GM19240 (cell line): Measurements from ENCODE around the gene MEX3D.

Source experiments
- DNase-seq: peaks from one replicate; pipeline ENCODE4 v3.0.0; 2011; ENCODE audit warnings: low spot score; ENCODE audit not compliant: insufficient read length

The MEX3D gene

GRCh38 chr19:1574354-1575136 is 6.4 kb upstream of the MEX3D start:
- DNase-seq: no peak

DNA sequence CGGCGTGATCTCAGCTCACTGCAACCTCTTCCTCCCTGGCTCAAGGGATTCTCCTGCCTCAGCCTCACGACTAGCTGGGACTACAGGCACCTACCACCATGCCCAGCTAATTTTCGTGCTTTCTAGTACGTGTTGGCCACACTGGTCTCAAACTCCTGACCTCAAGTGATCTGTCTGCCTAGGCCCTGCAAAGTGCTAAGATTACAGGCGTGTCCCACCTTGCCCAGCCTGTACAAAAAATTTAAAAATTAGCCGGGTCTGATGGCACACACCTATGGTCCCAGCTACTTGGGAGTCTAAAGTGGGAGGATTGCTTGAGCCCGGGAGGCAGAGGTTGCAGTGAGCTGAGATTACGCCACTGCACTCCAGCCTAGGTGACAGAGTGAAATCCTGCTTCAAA is 4.7 kb upstream of the MEX3D start:
- DNase-seq: no peak

DNA sequence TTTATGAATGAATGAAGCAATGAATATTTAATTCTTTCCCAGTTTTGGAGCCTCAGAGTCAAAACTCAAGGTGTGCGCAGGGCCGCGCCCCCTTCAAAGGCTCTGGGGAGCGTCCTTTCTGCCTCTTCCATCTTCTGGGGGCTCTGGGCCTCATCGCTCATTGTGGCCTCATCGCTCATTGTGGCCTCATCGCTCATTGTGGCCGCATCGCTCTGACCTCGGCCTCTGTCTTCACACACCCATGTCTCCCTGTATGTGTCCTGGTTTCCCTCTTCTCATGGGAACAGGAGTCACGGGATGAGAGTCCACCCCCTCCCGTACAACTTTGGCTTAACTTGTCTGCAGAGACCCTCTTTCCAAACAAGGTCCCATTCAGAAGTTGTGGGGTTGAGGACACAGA is 3.2 kb upstream of the MEX3D start:
- DNase-seq: no peak

DNA sequence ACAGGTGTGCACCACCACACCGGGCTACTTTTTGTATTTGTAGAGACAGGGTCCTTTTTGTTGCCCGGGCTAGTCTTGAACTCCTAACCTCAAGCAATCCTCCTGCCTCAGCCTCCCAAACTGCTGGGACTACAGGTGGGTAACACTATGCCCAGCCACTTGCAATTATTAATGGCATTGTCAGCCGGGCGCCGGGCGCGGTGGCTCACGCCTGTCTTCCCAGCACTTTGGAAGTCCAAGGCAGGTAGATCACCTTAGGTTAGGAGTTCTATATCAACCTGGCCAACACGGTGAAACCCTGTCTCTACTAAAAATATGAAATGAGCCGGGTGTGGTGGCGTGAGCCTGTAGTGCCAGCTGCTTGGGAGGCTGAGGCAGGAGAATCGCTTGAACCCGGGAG is 2.7 kb upstream of the MEX3D start:
- DNase-seq: no peak

DNA sequence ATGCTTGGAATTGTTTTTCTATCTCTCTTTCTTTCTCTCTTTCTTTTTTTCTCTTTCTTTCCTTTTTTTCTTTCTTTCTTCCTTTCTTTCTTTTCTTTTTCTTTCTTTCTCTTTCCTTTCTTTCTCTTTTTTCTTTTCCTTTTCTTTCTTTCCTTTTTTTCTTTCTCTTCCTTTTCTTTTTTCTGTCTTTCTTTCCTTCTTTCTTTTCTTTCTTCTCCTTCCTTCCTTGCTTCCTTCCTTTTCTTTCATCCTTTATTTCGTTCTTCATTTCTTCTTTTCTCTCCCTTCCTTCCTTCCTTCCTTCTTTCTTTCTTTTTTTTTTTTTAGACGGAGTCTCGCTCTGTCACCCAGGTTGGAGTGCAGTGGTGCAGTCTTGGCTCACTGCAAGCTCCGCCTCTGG is 1.9 kb upstream of the MEX3D start:
- no peak for DNase-seq

DNA sequence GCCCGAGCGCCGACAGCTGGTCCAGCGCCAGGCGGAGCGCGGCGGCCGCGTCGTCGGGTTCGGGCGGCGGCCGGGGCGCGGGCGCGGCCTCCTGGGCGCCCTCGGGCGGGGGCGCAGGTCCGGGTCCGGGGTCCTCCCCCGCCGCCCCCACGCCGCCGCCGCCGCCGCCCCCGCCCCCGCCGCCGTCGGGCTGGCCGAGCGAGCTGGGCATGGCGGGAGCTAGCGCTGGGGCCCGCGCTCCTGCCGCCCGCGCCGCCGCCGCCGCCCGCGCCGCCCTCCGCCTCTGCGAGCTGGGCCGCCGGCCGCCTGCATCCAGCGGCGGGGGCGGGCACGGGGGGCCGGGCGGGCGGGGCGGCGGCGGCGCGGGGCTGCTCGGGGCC is 287 bp downstream of the MEX3D start:
- DNase-seq: no peak

DNA sequence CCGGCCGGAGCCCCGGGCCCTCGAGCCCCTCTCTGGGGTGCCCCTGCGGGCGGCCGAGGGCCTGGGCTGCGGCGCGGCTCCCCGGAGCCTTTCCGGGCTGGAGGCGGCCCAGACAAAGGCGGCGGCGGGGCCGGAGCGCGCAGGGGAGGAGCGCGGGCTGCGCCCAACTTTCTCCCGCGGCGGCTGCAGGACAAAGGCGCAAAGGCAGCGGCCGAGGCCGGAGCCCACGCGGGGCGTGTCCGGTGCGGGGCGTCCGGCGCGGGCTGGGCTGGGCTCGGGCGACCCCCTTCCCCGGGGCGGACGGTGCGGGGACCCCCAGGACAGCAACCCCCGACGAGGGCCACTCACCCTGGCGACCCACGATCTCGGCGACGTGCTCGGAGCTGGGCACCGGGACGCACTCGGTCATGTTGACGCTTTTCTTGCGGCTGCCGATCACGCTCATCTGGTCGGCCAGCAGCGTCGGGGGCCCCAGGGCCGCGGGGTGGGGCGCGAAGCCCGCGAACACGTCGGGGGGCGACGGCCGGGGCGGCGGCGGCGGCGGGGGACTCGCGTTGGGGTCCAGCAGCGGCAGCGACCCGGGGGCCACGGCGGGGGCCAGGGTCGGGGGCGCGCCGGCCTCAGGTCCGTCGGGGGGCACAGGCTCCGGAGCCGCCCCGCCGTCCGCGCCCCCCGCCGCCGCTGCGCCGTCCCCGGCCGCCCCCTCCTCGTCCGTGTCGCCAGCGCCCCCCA is 843 bp downstream of the MEX3D start:
- DNase-seq: no peak

DNA sequence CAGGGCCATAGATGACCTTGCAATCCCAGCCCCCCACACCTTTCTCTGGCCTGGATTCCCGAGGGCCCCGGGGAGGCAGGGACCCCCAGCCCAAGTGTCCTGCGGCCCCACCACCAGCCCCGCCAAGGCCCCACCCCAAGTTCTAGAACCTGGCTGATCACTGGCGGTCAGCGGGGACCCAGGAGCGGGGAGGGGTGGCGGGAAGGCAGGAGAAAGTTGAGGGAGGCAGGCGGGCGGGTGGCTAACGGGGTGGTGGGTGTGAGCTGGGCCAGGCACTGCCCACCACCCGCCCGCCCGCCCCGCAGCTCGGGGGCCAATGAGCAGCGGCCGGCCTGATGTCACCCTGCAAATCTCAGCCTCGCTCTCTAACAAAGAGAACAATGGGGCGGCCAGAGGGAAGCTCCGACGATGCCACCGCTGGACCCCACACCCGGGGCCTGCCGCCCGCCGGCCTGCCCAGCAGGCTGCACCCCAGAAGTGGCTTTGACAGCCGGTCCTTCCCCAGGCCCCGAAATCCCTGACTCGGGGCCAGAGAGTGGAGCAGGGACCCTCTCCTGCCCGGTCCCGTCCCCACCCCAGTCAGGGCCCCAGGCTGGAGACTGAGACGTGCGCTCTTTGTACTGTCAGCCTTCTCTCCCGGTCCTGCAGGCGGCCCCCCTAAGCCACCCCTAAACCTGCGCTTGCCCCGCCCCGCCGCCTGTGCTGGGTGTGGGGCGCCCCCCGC is 1.6 kb downstream of the MEX3D start:
- no peak for DNase-seq

DNA sequence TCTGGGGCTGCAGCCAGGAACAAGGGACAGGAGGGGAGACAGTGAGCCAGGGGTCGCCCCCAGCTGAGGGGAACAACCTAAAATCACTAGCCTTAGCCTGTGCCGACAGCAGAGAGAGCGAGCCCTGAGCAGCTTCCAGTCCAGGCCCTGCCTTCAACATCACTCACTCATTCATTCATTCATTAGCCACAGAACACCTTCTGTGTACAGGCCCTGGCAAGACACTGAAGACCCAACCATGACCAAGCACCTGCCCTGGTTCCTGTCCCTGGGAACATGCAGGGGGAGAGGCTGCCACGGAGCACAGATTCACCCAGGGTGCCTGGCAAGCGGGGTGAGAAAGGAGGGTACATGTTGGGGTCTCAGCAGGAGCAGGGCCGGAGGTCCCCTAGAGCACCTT is 4.9 kb downstream of the MEX3D start:
- no peak for DNase-seq

GRCh38 chr19:1561236-1561842 is 6.8 kb downstream of the MEX3D start:
- DNase-seq: no peak

GRCh38 chr19:1560286-1560882 is 7.7 kb downstream of the MEX3D start:
- DNase-seq: no peak

DNA sequence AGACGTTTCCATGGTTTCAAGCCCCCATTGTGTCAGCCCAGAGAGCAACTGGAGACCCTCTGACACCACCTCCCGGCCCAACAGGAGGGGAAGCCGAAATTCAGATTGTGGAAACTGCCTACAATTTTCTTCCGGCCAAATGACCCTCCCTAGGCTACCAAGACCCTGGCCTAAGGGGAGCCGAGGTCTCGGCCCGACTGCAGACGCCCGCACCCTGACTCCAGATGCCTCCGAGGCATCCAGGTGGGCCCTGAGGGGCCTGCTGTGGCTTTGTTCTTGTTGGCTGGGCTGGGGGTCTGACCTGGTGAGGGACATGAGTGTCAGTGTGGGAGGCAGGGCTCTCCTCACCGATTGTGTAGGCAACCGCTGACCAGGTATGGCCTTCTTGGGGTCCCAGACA is 9.6 kb downstream of the MEX3D start:
- no peak for DNase-seq

DNA sequence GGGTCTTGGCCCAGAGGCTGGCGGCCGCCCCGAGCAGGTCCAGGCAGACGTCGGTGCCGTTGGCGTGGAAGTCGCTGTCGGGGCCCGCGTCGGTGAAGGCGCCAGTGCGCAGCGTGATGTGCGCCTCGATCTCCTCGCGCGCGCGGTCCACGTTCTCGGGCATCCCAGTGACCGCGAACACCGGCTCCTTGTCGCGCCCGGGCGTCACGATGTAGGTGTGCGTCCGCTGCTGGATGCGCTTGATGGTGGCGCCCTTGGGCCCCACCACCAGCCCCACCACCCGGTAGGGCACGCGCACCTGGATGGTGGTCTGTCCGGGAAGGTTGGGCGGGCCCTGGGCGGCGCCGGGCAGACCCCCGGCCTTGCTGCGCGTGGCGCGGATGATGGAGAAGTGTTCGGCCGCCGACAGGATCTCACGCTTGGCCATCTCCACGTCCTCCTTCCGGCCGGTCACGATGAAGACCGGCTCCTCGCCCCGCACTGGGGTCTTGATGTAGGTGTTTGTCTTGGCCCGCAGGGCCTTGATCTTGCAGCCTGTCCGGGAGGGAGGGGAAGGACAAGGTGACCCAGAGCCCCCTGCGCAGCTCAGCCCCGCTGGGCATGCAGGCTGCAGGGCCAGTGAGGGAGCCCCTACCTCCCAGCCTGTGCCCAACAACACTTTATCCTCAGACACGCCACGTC is 11.6 kb downstream of the MEX3D start:
- no peak for DNase-seq

GRCh38 chr19:1555487-1556389 is 12.4 kb downstream of the MEX3D start:
- DNase-seq: no peak

- DNase-seq: no peak
Measured at GRCh38 chr19:1554968-1555367, 13.2 kb downstream of the MEX3D start.

GRCh38 chr19:1553415-1553814 is 14.7 kb downstream of the MEX3D start:
- no peak for DNase-seq

DNA sequence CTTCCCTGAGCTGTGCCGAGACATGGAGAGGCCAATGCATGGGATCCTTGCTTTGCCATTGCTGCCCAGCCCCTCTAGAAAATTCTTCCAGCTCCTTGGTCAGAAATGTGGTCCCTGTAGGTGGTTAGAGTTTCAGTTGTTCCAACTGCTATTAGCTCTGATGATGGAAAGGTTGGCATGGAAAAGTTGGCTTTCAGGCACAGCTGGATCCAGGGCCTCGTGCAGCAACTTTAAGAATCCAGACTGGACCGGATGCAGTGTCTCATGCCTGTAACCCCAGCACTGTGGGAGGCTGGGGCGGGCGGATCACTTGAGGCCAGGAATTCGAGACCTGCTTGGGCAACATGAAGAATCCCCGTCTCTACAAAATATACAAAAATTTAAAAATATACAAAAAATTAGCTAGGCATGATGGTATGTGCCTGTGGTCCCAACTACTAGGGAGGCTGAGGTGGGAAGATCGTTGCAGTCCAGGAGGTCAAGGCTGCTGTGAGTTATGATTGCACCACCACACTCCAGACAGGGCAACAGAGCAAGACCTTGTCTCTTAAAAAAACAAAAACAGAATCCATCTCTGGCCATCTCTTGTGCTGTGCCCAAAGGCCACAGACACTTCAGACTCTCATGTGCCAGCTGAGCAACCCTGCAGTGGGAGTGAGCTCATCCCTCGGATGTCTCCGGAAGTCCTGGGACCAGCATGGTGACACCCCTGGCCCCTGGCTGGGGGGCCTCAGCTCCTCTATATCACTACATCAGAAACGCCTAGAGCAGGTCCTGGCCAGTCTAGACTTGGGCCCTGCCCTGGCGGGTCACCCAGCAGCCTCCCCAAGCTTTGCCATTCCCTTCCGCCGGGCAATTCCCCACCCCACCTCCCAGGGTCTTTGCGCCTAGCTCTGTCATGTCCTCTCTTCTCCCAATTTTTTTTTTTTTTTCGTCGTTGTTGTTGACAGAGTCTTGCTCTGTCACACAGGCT is 16.8 kb downstream of the MEX3D start:
- no peak for DNase-seq

DNA sequence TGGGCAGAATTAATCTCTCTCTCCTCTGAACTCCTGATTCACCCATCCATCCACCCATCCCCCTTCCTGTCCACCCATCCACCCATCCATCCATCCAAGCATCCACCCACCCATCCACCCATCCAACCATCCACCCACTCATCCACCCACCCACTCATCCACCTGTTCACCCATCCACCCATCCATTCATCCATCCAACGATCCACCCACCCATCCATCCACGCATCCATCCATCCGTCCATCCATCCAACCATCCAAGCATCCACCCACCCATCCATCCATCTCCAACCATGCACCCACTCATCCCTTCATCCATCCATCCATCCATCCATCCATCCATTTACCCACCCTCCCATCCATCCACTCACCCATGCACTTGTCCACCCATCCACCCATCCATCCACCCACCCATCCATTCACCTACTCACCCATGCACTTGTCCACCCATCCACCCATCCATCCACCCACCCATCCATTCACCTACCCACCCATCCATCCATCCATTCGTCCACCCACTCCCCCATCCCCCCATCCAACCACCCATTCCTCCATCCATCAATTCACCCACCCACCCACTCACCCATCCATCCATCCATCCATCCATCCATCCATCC is 18.7 kb downstream of the MEX3D start:
- DNase-seq: no peak
